ENCODE measurements around the gene HSPA9.
"Not testable (repeated sequence)": the region's sequence is repeated elsewhere in the genome, so short reads cannot be mapped to it uniquely, and the experiment has no call there.

Gene HSPA9

GRCh38 chr5:138527170-138527569 is 48.0 kb downstream of the HSPA9 start:
- no peak for DNase-seq (ENCODE audit: low spot score)
- no peak for TF ChIP-seq CTCF (IDR thresholded peaks at IDR 0.05; ENCODE audit: extremely low read depth, missing control alignments)

- no peak for DNase-seq (ENCODE audit: low spot score)
- no peak for TF ChIP-seq CTCF (IDR thresholded peaks at IDR 0.05; ENCODE audit: extremely low read depth, missing control alignments)
Observed at GRCh38 chr5:138523406-138523805, 51.8 kb downstream of the HSPA9 start.

- no peak for DNase-seq (ENCODE audit: low spot score)
- no peak for TF ChIP-seq CTCF (IDR thresholded peaks at IDR 0.05; ENCODE audit: extremely low read depth, missing control alignments)
Observed at GRCh38 chr5:138520971-138521370, 54.2 kb downstream of the HSPA9 start.

DNA sequence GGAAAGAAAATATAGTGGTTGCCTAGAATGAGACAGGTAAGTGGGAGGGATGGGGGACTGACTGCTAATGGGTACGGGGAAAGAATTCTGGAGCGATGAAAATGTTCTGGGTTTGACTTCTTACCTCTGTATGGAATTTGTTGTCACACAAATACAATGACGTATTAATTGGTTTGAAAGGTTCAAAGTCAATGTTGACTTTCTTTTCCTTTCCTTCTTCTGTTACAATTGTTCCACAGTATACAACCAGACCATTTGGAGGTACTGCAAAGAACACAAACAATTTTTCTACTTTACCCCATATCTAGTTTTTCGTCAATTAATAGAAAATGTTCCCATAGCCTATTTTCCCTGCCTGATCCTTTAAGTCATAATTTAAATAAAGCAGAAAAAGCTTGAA is 57.8 kb downstream of the HSPA9 start:
- no peak for TF ChIP-seq CTCF (IDR thresholded peaks at IDR 0.05; ENCODE audit: extremely low read depth, missing control alignments)
- DNase-seq (ENCODE audit: low spot score), result no peak

- TF ChIP-seq CTCF (IDR thresholded peaks at IDR 0.05; ENCODE audit: extremely low read depth, missing control alignments), result no peak
- no peak for DNase-seq (ENCODE audit: low spot score)
Observed at GRCh38 chr5:138515556-138516245, 59.5 kb downstream of the HSPA9 start.

GRCh38 chr5:138514021-138514420 is 61.2 kb downstream of the HSPA9 start:
- TF ChIP-seq CTCF (IDR thresholded peaks at IDR 0.05; ENCODE audit: extremely low read depth, missing control alignments), result no peak
- DNase-seq (ENCODE audit: low spot score), result no peak

DNA sequence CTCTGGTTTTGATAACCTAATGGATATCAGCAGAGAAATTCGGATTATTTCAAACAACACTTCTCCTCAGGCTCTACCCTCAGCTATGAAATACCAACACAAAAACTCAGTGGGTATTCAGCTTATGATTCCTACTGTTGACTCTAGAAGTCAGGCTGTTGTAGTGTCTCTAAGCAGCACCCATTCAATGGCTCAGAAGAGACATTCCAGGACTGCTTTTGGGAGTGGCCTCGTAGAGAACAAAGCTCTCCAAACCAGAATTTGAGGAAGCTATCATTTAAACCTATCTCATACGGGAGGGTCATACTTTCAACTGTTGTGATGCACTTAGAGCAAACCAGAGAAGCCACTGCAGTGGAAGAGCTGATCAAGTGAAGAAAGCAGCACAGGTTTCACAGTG is 66.2 kb downstream of the HSPA9 start:
- no peak for TF ChIP-seq CTCF (IDR thresholded peaks at IDR 0.05; ENCODE audit: extremely low read depth, missing control alignments)
- DNase-seq (ENCODE audit: low spot score), result no peak

DNA sequence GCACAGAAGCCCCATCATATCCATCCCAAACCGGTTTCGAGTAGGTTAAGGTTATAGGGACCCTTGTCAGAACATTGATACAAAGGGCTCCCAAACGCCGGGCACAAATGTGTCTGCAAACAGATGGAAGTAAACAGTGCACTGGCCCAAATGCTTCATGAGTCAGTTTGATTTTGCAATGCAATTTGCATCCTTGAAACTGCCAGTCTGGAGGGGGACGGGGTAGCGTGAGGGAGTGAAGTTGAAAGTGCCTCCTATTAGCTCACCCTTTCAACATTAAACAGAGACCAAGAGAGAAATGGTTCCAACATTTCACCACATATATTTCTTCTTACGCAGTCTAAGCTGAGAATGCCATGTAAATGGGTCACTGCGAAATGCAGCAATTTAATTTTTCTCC is 67.7 kb downstream of the HSPA9 start:
- not testable (repeated sequence) for DNase-seq (ENCODE audit: low spot score)

All from GM20000 (cell line).